NCI-H226 (cell line): ENCODE results near the gene ROBO2.

Source experiments
- DNase-seq: peaks from one replicate; pipeline ENCODE4 v3.0.0-alpha.2; 2015

Gene ROBO2

DNA sequence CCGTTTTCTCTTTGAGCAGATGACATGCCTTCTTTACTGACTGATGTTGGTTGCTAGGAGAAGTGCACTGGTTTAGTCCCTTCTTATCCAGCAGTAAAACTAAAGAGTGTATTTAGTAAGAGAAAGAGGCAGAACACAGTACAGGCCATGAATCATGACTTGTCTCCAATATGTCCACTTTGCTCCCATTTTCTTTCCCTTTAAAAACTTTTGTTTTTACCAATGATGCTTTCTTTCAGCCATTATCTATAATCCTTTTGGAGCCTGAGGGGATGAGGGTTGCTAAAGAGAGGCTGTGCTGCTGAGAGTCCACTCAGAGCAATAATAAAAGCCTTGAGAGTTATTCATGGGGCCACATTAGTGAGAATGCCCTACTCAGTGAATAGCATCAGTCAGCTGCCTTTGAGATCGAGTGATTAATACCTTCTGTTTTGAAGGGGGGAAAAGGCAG, 12.2 kb downstream of the ROBO2 start:
- DNase-seq = no peak

DNA sequence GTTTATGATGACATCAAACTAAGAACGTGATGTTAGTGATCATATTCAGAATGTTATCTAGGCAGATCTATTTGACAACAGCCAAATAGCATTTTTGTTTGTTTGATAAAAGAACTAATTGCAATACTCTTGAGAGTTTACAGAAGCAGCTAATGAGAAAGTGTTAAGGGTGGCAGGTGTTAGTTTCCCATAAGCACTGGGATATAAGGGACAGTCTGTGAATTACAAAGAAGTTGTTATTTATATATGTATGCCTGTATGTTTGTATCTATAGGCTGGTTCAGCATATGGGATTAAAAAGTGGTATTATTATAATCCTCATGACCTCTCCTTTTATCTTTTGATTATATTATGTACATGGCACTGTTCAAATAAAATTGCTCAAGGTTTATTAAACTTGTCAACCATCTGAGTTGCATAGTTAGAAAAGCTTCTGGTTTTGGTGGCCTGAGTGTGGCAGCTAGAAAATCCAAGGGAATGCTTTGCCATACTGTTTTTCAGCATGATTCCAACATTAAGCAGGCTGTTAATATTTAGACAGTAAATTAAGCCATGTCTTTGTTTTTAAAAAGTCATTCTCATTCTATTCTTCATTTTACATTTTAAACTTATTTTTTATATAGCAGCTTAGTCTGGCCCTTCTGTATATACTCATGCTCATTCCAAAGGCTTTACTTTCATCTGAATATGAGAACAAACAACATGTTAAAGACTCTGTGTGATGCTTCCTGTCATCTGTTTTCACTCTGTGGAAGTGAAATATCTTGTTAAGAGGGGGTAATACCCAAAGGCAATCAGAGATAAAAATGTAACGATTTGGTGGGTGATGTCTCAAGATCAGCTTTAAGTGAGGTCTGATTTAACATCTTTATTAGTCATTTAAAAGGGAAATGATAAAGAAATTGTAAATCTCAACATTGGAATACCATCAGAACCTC, 13.1 kb downstream of the ROBO2 start:
- no peak for DNase-seq

DNA sequence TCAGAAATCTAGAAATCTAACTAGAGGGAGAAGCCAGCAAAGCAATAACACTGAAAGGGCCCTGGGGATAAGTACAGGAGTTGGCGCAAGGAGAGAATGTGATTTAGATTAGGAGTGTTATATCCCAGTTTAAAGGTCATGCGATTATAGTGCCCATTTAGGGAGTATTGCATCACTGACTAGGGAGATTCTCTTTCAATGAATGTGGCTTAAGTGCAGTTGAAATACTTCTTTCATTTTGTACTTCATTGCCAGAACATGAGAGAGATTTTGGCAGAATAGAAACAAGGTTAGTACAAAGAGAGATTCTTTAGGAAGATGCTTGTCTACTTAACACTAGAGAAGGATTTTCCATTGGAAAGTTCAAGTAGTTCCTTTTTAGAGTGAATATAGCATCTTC, 13.9 kb downstream of the ROBO2 start:
- DNase-seq = no peak

DNA sequence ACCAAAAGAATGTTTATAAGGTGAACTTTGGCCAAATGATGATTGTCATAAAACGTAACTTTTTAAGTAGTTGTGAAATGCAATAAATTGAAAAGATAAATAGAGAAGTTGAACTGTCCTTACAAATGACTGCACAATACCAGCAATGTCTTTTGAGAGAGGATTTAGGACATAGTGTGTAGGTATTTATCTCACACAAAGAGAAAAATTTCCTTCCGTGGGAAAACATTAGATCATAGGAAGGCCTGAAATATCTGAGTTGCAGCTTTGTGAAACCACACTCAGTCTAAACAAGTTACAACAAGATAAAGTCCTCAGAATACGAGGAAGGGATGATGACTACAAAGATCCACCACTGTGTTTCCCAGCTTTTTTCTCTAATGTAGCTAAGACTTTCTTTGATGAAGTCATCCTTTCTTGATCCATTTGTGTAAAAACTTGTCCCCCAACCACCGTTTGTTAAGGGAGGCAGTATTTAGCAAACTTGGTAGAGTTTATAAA, 16.0 kb downstream of the ROBO2 start:
- no peak for DNase-seq

DNA sequence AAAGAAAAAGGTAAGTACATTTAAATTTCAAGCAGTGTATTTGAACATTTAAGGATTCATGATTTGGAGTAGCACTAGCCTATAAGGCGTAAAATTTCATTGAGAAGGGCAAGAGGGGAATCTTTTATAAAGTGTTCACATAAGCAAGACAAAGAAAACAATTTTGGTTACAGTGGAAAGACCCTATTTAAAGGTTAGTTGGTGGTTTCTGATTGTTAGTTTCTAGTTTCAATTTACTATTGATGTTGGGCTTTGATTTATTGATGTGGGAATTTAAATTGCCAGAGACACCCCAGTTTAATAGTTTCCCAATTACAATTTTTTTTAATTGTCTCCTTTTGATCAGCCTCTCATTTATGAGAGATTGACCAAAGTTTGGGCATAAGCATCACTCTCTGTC, 19.5 kb downstream of the ROBO2 start:
- DNase-seq = no peak

DNA sequence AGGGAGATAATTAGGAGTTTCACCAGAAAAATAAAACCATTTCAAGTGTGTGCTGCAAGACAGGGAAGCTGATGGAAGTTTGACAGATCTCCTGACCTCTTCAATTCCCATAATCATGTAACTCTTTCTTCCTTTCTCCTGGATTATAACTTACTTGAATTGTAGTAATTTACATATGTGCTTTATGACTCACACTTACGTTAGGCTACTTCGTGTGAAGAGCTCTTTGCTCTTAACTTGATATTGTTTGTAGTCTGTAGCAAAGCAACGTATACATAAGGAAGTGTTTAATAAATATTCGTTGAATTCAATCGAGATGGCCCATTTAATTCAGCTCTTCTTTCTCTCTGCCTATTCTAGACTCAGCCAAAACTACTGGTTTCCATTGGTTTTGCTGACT, 23.5 kb downstream of the ROBO2 start:
- DNase-seq = no peak

DNA sequence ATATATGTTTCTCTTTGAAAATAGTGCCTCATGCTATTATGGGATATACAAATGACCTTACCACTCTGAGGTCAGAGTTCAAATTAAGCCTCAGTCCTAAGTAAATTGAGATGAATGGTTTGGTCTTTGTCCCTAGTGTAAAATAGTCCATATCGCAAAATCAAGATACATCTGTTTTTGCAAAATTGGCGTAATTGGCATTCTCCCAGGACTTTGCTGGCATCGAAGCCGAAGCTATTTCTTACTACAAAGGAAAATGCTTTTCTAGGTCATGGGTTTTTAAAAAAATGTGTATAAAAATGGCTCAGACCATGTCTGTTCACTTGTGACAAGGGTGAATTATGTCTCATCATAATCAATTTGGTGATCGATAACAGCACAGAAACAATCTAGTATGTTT, 25.9 kb downstream of the ROBO2 start:
- DNase-seq = no peak

DNA sequence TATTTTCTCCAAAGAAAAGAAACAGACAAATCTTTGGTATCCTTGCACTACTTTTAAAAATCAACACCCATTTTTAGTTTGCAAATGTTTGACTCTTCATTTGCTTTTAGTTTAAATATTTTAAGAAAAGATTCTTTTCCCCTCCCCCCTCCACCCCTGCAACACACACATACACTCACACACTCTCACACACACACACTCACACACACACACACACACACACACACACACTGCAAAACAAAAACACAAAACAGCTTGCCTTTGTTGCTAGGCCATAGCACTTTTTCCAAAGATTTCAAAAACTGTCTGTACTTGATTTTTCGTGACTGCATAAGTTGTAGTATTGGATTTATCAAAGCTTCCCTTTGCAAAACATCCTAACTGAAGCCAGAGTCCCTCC, 26.9 kb downstream of the ROBO2 start:
- DNase-seq = no peak

DNA sequence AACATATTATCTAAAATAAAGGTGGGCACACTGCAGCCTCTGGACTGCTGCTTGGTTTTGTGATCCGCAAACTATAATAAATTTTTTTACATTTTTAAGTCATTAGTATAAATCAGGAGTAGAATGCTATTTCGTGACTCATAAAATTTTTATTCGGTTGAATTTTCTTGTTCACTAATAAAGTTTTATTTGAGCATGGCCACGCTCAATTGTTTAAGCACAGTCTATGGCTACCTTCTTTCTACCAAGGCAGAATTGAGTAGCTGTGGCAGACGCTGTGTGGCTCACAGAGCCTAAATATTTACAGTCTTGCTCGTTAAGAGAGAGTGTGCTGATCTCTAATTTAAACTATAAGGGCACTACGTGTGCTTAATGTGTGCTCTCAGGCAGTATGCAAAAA, 28.9 kb downstream of the ROBO2 start:
- DNase-seq = no peak

DNA sequence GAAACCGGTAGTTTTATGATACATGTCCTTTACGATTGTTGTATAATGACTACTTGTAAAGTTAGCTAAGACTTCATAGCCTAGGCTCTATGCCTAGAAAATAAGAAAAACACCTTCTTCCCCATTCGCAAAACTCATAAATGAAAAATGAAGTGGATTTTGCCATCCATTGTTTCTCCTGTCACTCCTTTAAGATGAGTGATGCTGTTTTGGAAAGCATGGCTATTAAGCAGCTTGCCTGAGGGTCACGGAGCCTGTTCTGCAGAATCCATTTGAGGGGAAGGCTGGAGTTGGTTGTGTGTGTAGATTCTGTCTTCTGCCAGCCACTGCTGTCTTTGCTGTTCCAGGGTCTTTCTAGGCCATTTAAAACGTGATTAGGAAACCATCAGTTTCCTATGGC, 31.5 kb downstream of the ROBO2 start:
- no peak for DNase-seq

DNA sequence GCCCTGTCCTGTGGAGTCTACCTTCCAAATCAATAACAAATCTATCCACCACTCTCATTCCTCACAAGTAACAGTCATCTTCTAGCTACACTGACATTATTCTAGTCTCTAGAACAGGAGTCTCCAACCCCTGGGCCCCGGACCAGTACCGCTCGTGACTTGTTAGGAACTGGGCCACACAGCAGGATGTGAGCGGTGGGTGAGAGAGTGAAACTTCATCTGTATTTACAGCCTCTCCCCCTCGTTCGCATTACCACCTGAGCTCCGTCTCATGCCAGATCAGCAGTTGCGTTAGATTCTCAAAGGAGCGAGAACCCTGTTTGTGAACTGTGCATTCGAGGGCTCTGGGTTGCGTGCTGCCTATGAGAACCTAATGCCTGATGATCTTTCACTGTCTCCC, 31.9 kb downstream of the ROBO2 start:
- DNase-seq = no peak

DNA sequence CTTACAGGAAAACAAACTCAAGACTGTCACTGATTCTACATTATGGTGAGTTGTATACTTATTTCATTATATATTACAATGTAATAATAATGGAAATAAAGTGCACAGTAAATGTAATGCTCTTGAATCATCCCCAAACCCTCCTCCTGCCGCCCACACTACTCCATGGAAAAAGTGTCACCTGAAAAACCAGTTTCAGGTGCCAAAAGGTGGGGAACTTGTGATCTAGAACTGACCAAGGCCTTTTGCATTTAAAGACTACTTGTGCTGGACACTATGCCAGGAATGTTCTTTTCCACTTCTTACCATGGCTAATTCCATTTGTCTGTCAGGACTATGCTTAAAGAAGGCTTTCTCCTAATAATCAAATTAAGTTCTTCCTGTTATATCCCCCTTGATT, 32.3 kb downstream of the ROBO2 start:
- no peak for DNase-seq

DNA sequence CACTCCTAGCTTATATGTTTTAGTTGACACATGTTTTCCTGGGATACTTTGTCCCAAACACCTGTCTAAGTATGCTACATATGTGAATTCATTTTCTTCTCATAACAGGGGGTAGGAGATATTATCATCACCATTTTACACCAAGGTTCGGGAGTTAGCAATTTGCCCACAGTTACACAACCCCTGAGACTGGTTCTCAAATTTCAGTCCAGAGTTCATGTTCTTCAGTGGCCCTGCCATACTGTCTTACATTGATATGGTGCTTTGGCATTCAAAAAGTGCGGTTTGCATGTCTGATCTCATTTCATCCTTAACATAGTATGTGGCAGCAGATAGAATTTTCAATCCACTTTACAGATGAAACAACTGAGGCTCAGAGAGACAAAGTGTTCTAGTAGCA, 38.4 kb downstream of the ROBO2 start:
- no peak for DNase-seq

DNA sequence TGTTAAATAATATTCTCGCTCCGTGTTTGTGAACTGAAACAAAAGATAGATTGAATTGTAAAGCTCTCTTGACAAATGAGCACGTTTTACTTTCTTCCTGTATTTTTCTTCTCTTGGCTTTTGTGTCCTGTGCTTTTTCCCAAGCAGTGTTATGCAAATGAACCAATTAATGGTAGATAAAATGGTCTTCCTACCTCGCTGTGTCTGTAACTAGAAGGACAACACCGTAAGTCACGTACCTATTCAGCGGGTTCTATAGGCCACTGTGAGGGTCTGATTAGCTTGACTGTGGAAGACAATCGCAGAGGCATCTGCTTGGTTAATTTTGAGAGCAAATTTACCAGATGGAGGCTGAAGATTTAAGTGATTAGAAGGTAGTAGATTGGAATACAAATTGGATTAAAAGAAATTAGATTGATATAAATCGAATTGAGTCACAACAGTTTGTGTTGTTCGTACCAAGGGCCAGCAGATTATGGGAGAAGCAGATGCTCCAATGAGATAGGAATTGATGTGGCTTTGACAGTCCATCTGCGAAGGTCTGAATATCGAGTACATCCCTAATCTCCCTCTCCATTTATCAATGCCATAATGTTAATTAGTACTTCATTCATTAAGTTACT, 40.2 kb downstream of the ROBO2 start:
- DNase-seq = no peak

DNA sequence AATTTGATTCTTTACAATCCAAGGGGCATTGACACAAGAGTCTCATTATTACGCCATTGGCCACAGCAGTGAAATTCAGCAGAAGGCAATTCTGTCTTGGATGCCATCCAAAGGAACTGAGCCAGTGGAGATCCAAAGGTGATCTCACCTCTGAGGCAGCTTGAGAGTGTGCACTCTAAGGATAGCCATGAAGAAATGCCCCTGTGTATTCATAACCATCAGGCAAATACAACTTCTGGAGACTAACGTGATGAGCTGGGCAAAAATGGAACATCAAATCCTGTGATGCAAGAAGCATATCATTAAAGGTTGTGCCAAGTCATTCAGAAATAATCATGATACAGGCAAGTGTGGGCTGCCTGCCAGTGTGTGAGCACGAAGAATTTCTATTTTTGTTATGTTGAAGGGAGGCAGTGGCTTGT, 41.4 kb downstream of the ROBO2 start:
- no peak for DNase-seq

DNA sequence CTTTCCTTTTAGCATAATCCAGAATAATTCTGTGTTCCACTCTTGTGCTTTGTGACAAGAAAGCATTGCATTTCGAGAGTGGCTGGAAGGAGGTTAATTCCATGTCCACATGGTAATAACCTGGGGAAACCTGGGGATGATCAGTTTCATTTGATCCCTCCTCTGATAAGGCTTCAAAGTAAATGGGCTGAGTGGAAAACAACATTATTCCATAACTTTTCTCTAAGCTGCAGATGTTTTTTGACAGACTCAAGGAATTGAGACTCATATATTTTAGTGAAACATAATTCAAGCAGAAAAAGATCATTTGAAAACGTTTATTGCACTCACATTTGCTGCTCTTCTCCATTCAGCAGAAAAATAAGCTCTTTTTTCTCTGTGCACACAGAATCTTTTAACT, 44.6 kb downstream of the ROBO2 start:
- DNase-seq = no peak

DNA sequence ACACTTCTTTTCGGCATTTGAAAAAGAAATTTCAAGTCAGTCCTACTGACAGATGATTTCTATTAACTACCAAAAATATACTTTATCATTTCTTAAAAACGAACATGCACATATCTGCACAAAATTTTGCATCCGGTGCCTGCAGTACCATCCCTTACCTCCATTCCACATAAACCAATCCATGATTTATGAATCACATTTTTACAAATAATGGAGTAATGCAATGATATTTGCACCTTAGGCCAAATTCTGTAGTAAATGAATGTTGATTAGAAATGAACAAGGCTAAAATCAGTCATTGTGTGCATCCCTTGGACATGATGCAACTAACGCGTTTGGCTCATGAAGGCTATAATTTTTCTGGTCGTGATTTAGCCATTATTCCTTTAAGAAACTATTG, 46.5 kb downstream of the ROBO2 start:
- no peak for DNase-seq

DNA sequence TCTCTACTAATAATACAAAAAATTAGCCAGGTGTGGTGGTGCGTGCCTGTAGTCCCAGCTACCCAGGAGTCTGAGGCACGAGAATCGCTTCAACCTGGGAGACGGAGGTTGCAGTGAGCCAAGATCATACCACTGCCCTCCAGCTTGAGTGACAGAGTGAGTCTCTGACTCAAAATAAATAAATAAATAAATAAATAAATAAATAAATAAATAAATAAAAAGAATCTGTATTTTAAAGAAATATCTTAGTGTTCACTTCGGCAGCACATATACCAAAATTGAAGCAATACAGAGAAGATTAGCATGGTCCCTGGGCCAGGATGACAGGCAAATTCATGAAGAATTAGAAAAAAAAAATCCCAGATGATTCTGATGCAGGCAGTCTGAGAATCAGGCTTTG, 51.9 kb downstream of the ROBO2 start:
- no peak for DNase-seq

DNA sequence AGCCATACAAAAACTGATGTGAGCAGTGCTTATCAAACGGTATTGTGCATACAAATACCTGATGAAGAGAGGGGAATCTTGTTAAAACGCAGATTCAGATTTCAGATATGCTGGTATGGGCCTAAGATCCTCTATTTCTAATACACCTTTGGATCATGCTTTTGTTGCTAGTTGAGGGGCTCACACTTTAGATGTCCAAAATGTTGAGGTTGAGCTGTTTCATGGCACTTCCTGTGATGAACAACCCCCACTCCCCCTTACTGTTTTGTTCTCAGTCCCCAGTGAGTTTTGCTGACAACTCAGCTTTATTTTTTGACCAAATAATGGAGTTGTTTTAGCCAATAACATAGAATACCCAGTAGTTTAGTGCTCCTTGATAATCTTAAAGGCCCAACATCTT, 53.2 kb downstream of the ROBO2 start:
- DNase-seq = no peak

DNA sequence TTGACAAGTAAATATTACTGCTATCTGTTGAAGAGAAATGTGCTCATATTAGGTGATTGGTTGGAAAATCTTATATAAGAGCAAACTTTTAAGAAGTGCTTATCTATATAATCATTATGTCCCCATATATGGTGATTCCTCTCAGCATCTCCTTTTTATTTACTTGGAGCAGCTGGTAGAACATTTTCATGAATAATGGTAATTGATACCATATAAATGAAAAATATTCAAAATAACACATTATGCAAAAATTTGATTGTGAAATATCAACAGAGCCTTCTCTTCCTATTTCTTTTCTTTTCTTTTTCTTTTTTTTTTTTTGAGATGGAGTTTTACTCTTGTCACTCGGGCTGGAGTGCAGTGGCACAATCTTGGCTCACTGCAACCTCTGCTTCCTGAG, 56.2 kb downstream of the ROBO2 start:
- no peak for DNase-seq

DNA sequence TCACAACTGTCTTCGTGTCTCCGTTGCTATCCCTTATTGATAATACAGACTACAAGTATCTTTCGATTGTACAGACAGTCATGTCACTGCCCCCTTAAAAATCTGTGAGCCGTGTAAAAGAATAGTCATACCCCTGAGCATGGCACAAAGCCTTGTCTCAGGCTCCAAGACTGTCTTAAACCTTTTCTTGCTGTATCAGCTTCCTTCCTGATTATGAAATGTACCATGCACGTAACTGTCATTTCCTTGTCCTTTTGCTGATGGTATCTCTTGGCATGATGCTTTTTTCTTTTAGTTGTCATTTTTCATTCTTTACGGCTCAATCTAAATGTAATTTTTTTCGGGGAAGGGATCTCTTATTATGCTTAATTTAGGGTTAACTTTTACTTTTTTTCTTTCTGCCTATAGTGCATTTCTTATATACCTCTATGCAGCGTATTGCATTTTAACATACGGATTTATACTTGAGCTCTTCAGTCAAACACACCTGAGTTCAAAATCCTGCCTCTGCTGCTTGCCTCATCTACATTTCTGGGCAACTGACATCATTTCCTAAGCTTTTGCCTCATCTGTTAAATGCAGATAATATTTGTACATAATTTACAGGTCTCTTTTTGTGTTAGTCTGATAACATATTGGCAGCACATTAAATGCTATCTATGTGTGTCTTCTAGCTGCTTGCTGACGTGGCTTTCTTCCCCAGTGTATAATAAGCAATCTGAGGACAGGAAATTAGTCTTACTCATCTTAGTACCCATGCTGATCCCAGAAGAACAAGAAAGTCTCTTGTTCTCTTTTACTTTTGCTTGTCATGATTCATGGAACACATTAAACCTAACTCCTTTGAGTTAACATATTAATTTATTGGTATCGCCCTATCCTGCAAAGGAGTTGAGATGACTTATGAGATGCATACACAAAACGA, 57.3 kb downstream of the ROBO2 start:
- no peak for DNase-seq

DNA sequence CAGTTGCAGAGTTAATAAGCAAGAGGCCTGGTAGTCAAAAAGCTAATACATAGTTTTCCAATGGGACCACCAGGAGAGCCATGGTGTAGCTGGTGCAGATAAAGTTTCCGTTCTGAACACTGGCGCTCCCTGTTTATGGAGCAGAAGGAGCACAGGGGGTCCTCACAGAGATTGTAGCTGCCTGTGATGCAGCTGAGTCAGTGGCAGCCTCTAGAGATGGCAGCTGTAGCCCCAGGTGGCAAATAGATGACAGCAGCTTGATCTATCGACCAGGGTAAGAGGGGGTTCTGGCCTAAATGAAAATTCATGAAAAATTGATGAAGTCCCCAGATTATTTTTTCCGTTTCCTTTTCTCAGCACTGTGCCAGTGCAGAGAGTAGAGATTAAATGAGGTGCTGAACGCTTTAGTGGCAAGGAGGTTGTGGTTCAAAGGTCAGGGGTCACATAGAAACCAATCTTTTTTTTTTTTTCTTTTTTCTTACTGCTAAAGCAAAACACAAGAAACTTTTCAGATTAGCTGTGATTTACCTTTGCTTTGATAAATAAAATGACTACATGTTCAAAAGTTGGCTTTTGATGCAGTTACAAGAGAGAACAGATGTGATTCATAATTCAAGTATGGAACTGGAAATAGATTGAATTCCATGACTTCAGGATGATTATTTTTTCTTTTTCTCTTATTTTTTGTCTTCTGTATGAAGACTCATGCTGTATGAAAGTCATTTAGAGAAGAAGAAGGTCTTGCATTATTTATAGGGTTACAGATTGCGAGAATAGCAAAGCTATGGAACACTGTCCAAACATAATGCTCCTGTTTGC, 63.3 kb downstream of the ROBO2 start:
- DNase-seq = no peak
